ENCODE results near the gene MVP.
A peak's percentile ranks its signal among the peaks of the same experiment; 100 is the strongest.
"Not testable (repeated sequence)": the region's sequence is repeated elsewhere in the genome, so short reads cannot be mapped to it uniquely, and the experiment has no call there.

The MVP gene

GRCh38 chr16:29815793-29816693 is 4.2 kb upstream of the MVP start, which contains the start of gene PAGR1:
TSS of gene PAGR1 (plus strand) at chr16:29816152. CDS start at chr16:29816526, 374 bp downstream.
- peak; percentile 89 for DNase-seq

GRCh38 chr16:29816694-29817441 is 3.4 kb upstream of the MVP start:
- no peak for DNase-seq

- DNase-seq: no peak
Observed at GRCh38 chr16:29818082-29818481, 2.2 kb upstream of the MVP start.

- no peak for DNase-seq
Observed at GRCh38 chr16:29819506-29819905, 756 bp upstream of the MVP start.

- DNase-seq: no peak
Observed at GRCh38 chr16:29820730-29821642, 724 bp downstream of the MVP start.

GRCh38 chr16:29821643-29822115 is 1.4 kb downstream of the MVP start:
- no peak for DNase-seq

GRCh38 chr16:29824589-29825144 is 4.4 kb downstream of the MVP start:
- no peak for DNase-seq

GRCh38 chr16:29825145-29826044 is 5.1 kb downstream of the MVP start:
- no peak for DNase-seq

- no peak for DNase-seq
Observed at GRCh38 chr16:29826342-29826695, 6.1 kb downstream of the MVP start.

- no peak for DNase-seq
Observed at GRCh38 chr16:29830774-29831173, 10.5 kb downstream of the MVP start.

- DNase-seq: no peak
Observed at GRCh38 chr16:29831490-29831889, 11.2 kb downstream of the MVP start.

GRCh38 chr16:29833219-29833618 is 13.0 kb downstream of the MVP start:
- not testable (repeated sequence) for DNase-seq

- DNase-seq: no peak
Observed at GRCh38 chr16:29834079-29834478, 13.8 kb downstream of the MVP start.

- no peak for DNase-seq
Observed at GRCh38 chr16:29835926-29836325, 15.7 kb downstream of the MVP start.

GRCh38 chr16:29836623-29837022 is 16.4 kb downstream of the MVP start:
- no peak for DNase-seq

- DNase-seq: no peak
Observed at GRCh38 chr16:29837841-29838240, 17.6 kb downstream of the MVP start.

- DNase-seq: no peak
Observed at GRCh38 chr16:29839822-29840221, 19.6 kb downstream of the MVP start.

GRCh38 chr16:29840240-29840639 is 20.0 kb downstream of the MVP start:
- DNase-seq: no peak

- DNase-seq: no peak
Observed at GRCh38 chr16:29841631-29842030, 21.4 kb downstream of the MVP start.

- no peak for DNase-seq
Observed at GRCh38 chr16:29842732-29843346, 22.6 kb downstream of the MVP start.

GRCh38 chr16:29843931-29844330 is 23.7 kb downstream of the MVP start:
- DNase-seq: no peak

Measured in activated gamma-delta T cell (primary cell).